GM18520 (cell line): Measurements from ENCODE around the gene MCM9.
"Not testable (repeated sequence)": the region's sequence is repeated elsewhere in the genome, so short reads cannot be mapped to it uniquely, and the experiment has no call there.

Experiments used
- ATAC-seq: cut with Tn5 transposase; IDR thresholded peaks from one replicate; pipeline ENCODE4 v1.9.1; 2021; ENCODE audit not compliant: unreplicated experiment

MCM9 gene

DNA sequence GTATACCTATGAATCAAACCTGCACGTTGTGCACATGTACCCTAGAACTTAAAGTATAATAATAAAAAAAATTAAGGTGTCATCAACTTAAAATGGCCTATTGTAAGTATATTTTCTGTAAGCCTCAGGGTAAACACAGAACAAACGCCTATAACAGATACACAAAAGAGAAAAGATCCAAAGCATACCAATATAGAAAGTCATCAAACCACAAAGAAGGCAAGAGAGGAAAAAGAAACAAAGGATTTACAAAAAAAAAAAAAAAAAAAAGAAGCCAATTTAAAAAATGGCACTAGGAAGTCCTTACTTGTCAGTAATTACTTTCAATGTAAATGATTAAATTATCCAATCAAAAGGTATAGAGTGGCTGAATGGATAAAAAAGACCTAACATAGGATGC is 65.6 kb downstream of the MCM9 start:
- no peak for ATAC-seq

DNA sequence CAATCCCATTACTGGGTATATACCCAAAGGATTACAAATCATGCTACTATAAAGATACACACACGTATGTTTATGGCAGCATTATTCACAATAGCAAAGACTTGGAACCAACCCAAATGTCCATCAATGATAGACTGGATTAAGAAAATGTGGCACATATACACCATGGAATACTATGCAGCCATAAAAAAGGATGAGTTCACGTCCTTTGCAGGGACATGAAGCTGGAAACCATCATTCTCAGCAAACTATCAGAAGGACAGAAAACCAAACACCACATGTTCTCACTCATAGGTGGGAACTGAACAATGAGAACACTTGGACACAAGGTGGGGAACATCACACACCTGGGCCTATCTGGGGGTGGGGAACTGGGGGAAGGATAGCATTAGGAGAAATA is 66.1 kb downstream of the MCM9 start:
- not testable (repeated sequence) for ATAC-seq

GRCh38 chr6:118867181-118867580 is 67.8 kb downstream of the MCM9 start:
- ATAC-seq: no peak

DNA sequence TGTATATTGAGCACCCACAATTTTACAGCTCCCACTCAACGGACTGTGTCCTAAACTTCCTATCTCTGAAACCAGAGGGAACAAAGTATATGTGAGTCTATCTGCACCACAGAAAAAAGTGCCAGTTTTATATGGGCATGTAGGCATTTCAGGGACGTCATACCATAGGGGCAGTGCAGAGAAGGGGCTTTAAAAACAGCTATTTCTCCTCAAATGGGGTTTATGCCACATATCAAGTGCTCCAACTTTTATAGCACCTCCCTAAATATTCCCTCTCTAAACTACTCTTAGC is 69.9 kb downstream of the MCM9 start:
- no peak for ATAC-seq

GRCh38 chr6:118864341-118865099 is 70.4 kb downstream of the MCM9 start:
- ATAC-seq: no peak

DNA sequence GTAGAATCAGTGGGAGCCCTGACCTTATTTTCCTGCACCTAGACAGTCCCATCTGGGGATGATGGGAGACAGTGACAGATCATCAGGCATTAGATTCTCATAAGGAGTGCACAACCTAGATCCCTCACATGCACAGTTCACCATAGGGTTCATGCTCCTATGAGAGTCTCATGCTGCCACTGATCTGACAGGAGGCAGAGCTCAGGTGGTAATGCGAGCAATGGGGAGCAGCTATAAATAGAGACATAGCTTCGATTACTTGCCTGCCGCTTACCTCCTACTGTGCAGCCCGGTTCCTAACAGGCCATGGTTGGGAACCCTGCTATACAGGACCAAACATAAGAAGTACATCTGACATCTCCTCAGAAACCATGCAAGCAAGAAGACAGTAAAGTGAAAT is 72.5 kb downstream of the MCM9 start:
- no peak for ATAC-seq

DNA sequence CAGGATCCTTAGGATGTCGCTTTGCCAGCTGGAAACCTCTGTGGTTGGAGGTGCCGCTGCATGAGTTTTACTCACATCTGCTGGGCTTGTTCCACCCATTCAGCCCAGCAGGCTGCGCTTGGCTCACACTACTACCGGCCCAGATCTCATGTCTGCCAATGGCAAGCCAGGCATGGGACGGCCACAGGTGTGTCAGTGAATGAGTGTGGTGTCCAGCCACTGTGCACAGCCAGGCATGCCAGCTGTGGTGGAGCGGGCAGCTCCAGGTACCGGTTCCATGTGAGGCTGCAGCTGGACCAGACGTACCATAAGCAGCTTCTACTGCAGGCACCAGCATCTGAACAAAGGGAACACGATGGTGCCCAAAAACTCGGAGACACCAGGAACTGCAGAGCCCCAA is 74.1 kb downstream of the MCM9 start:
- ATAC-seq: no peak

- ATAC-seq: no peak
Observed at GRCh38 chr6:118860363-118860762, 74.6 kb downstream of the MCM9 start.

GRCh38 chr6:118859517-118860064 is 75.4 kb downstream of the MCM9 start:
- peak; percentile 46 for ATAC-seq

GRCh38 chr6:118856301-118856700 is 78.7 kb downstream of the MCM9 start:
- ATAC-seq: no peak

DNA sequence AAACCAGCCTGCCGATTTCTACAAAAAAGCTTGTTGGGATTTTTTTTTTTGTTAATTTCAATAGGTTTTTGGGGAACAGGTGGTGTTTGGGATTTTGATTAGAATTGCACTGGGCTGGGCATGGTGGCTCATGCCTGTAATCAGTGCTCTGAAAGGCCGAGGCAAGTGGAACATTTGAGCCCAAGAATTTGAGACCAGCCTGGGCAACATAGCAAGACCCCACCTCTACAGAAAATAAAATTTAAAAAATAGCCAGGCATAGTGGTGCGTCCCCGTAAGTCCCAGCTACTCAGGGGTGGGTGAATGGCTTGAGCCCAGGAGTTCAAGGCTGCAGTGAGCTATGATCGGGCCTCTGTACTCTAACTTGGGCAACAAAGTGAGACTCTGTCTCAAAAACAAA is 81.6 kb downstream of the MCM9 start:
- ATAC-seq: no peak

- ATAC-seq: peak; percentile 45
Observed at GRCh38 chr6:118844915-118845314, 90.0 kb downstream of the MCM9 start.

DNA sequence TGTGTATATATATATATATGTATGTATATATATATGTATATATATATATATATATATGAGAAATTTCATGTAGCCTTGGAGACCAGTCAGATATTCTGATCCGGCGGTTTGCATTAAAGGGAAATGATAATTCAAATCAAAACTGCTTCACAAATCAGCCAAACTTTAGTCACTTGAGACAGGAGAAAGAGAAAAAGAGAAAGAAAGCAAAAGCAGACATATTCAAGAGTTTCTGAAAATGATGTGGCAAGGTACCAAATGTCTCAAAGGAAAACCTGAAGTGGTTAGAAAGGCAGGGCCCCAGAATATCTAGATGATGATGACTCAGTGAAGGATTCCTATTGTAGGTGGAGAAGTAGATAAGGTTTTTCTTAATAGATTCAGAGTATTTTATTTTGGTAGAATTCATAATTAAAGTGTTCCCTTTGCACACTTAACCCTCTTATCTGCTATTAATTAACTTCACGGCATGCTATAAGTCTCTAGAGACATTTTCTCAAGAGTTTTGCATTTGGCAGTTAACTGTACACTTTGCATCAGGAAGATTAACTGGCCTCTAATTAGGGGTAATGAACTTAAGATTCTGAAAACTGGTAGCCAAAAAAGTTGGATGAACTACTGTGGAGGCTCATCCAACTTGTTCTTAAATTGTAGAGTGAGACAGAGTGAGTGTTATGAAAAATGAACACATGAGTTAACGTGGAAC is 91.1 kb downstream of the MCM9 start:
- peak; percentile 89 for ATAC-seq

GRCh38 chr6:118830691-118831090 is 104.3 kb downstream of the MCM9 start:
- no peak for ATAC-seq

DNA sequence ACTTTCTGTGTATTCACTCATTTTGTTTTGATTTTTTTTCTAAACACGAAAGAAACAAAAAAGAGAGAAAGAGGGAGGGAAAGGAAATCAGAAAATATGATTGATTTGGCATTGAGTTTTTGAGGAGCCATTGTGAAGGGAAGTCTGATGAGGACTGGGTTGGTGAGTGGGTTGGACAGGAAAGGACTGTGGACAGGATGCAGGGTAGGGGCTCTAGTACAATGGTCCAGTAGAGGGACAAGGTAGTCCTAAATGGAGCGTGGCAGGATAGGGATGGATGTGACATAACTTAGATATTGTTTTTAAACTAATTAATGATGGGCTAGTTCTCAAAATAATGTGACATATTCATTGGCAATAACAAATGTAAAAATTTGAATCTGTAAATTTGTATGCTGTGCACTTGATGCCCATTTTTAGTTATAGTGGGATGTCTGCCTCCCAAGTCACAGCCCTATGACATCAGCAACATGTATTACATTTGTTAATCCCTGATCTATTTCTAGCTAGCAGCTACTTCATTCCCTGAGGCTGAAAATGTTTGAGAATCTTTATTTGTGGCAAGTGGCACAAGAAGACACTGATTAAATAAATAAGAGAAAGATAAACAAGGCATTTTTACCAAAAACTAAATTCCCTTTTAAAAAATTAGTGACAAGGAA is 105.0 kb downstream of the MCM9 start:
- ATAC-seq: no peak

DNA sequence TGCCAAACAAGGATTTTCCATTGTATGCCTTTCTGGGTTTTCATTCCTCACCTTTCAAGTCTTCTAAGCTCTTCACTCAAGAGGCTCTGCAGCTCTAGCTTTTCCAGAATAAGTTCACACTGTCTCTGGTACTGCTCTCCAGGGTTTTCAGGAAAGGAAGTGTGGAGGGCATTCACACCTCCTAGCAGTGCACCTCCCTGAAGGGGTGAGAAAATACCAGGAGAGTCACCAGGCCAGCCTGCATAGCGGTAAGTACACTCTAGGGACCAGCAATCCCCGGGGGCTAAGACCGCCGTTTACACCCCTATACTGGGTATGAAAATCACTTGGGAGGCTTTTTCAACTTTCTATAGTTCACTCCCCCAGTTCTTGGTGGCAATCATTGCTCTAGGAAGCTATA is 108.9 kb downstream of the MCM9 start:
- no peak for ATAC-seq

DNA sequence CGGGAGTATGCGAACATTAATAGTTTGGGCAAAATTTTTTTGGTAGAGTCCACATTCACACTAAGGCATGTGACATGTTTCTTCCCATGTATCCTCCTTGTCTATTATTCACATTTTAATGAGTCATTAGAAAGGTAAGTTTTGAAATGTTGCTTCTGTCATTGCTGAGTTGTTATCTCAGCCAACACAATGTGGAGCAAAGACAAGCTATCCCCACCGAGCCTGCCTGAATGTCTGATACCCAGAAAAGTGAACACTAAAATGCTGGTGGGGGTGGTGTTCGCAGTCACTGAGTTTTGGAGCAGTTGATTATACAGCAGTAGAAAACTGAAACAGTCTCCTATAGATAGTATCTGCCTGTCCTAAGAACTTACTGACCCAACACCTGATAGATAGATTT is 109.3 kb downstream of the MCM9 start:
- ATAC-seq: no peak

GRCh38 chr6:118815495-118815894 is 119.5 kb downstream of the MCM9 start:
- no peak for ATAC-seq

- ATAC-seq: no peak
Observed at GRCh38 chr6:118813775-118814174, 121.2 kb downstream of the MCM9 start.

- no peak for ATAC-seq
Observed at GRCh38 chr6:118812970-118813369, 122.0 kb downstream of the MCM9 start.

DNA sequence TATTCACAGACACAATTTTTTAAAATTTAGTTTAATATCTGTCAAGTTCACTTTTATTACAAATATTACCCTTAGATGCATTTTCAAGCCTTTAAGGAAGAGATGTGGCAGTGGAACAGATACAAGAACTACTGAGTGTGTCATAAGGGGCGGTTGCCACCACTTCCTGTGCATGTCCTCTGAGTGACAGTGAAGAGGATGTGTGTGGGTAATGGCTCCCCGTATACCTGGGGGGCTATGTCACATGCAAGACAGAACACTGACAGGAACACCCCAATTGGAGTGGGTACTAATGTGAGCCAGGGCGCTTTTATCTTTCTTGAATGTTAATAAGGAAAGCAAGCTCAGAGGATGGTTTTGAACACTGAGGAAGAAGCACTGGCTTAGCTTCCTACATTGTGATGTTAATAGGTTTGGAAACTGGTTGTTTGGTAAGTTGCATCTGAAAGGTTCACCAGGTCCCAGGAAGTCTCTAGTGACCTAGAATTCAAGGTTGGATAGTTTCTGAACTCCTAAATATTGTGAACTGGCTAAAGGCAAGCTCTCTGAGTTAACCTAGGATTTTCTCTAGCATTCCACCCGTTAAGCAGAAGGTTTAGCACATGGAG is 124.4 kb downstream of the MCM9 start:
- peak; percentile 78 for ATAC-seq
